Stimulated activated CD8-positive, alpha-beta memory T cell treated with anti-CD3 and anti-CD28 coated beads, Interleukin-7, amount 100 ng/mL, for 1 hour (primary cell): Measurements from ENCODE around the gene GTF2A1.
A peak's percentile ranks its signal among the peaks of the same experiment; 100 is the strongest.
"Not testable (repeated sequence)": the region's sequence is repeated elsewhere in the genome, so short reads cannot be mapped to it uniquely, and the experiment has no call there.

Experiments used
- DNase-seq, 2 donors: peaks; one replicate each; pipeline ENCODE4 v3.0.0-alpha.2; 2020; ENCODE audit warnings: low read depth in 2 of 2

GTF2A1 gene

DNA sequence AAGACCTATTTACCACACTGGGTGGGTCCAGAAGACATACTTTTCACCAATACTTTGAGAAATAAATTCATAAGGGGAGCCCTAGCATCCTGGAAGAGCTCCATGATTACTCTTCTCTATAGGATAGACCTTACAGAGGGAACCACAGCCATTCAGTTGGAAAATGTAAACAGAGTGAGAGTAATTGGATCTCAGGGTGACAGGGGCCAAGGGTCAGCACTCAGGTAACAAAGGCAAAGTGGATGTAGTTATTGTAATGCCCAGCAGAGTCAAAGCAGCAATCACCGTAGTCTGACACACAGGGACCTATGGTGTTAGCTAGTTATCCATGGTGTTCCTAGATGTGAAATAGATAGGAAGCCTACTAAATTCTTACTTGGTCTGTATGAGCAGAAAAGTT, 10.8 kb upstream of the GTF2A1 start:
- DNase-seq, result no peak

DNA sequence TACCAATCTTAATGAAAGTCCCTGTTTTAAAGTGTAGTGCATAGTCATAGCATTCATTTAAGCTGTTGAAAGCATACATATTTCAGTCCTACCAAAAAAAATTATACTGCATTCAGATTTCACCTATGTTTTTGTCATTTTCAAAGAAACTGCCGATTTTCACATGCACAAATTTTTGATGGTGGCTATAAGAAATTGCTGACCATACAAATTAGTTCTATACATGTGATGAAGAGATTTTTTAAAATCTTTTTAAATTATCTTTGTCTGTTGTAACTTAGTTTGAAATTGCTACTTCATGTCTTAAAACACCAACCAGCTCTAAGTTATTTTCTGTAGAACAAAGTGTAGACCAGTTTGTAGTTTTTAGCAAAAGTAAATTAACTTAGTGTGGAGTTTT, 3.5 kb upstream of the GTF2A1 start:
- DNase-seq, result no peak

- DNase-seq, result not testable (repeated sequence)
Observed at GRCh38 chr14:81223788-81224187, 3.0 kb upstream of the GTF2A1 start.

GRCh38 chr14:81222691-81223090, 1.9 kb upstream of the GTF2A1 start:
- no peak for DNase-seq

DNA sequence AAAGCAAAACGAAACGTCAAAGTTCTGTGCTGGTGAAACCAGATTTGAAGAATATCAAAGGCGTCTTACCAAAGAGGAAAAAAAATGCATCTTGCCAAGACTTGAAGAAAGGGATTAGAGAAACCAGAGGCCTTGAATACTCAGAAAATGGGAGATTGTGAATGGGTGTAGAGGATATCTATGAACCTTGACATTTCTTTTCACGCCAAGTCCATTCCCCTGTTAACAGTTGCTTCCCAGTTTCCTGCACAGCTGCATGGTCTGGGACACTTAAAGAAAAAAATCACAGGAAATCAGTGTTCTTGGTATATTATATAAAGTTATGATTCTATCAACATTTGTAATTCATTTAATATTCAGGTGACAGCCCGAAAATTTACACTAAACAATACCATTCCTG, 1.4 kb upstream of the GTF2A1 start:
- DNase-seq, result no peak

GRCh38 chr14:81221579-81222102, 882 bp upstream of the GTF2A1 start:
- no peak for DNase-seq

- DNase-seq, result no peak
Observed at GRCh38 chr14:81220580-81220829, 254 bp downstream of the GTF2A1 start.

GRCh38 chr14:81219759-81220579, 790 bp downstream of the GTF2A1 start:
- no peak for DNase-seq

GRCh38 chr14:81219210-81219758, 1.5 kb downstream of the GTF2A1 start:
- DNase-seq, result peak; percentile 69

GRCh38 chr14:81211844-81212243, 8.9 kb downstream of the GTF2A1 start:
- no peak for DNase-seq

GRCh38 chr14:81209167-81209836, 11.5 kb downstream of the GTF2A1 start:
- no peak for DNase-seq

DNA sequence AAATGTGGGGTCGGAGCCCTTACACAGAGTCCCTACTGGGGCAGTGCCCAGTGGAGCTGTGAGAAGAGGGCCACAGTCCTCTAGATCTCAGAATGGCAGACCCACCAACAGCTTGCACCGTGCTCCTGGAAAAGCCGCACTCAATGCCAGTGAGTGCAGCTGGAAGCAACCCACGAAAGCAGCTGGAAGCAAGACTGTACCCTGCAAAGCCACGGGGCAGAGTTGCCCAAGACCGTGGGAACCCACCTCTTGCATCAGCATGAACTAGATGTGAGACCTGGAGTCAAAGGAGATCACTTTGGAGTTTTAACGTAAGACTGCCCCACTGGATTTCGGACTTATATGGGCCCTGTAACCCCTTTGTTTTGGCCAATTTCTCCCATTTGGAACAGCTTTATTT, 12.3 kb downstream of the GTF2A1 start:
- no peak for DNase-seq

- DNase-seq, result no peak
Observed at GRCh38 chr14:81206115-81206514, 14.6 kb downstream of the GTF2A1 start.

- DNase-seq, result no peak
Observed at GRCh38 chr14:81205639-81206038, 15.1 kb downstream of the GTF2A1 start.

- no peak for DNase-seq
Observed at GRCh38 chr14:81200054-81200453, 20.7 kb downstream of the GTF2A1 start.

DNA sequence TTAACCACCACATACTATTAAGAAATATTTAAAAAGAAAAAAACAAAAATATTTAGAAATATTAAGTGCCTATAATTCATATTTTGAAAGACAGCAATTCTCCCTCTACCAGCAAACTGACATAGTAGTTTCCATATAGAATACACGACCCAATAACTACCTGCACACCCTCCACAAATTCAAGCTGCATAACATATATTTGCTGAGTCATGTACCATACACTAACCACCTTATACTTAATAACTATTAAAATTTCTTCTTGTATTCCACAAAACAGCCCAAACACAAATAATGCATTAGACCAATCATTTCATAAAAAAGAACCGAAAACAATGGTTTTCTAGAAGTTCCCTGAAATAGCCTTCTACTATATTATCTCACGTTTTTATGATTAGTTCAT, 21.7 kb downstream of the GTF2A1 start:
- DNase-seq, result no peak

DNA sequence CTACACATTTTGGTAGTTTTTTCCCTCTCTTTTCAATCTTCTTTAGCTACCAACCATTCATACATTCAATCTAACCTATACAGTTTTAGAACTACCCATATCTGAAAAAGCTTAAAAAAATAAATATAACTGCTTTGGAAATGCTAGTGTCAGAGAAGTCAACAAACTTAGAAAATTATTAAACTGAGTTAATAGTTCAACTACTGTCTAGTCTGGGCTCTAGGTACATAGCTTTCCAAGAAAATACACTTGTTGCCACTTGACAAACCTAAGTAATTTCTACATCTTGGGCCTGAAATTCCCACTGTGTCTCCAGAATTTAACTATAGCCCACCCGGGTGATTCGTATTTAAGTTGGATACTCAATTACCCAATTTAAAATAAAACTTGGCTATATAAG, 22.1 kb downstream of the GTF2A1 start:
- no peak for DNase-seq

DNA sequence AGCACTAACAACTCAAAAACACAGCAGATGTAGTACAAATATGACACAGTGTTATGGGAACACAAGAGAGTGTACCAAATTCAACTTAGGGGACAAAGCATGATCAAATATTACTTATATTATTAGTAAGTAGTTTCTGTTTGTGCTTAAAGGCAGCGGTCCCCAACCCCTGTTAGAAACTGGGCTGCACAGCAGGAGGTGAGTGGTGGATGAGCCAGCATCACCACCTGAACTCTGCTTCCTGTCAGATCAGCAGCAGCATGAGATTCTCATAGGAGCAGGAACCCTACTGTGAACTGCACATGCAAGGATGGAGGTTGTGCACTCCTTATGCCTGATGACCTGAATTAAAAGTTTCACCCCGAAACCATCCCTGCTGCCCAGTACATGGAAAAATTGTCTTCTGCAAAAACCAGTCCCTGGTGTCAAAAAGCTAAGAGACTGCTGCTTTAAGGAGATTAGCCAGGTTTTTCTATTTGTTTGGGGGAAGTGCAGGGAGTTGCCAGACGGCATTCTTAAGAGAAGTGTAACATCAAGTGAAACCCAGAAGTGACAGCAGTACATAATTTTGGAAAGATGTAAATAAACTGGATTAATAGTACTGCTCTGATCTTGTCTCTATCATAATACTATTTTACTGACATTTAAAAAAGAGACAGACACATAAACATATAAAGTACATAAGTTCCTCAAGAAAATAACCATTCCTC, 26.7 kb downstream of the GTF2A1 start:
- DNase-seq, result no peak

- no peak for DNase-seq
Observed at GRCh38 chr14:81192594-81192993, 28.2 kb downstream of the GTF2A1 start.

GRCh38 chr14:81187832-81188522, 32.8 kb downstream of the GTF2A1 start:
- no peak for DNase-seq

DNA sequence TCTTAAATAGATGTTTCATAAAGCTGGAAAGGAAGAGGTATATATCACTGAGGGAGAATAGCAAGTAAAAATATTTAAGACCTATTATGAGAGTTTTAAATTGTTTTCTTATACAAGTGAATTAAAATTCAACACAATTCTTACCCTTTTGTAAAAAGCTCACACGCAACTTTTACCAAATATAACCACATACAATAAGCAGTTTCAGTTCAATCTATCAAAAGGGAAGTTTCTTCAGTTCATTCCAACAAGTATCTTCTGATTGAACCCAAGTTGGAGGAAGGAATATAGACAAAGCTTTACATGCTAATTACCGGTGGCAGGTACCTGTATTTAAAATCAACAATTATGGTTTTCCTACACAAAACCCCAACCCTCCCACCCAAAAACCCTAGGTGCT, 41.1 kb downstream of the GTF2A1 start:
- no peak for DNase-seq

DNA sequence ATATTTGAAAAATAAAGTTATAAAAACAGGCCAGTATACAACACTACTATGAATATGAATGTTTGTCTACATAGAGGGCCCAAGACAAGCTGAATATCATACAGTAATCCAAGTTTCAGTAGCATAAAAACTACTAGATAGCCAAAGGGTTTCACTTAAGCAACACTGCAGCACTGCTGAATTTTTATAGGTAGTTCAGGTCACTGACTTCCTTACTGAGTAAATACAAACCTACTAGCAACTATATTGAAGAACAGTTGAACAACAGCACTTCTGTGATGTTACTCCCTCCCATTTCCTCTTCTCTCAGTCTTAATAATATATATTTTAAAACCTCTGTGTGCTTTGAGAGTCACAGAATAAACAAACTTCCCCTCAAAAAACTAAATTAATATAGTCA, 42.7 kb downstream of the GTF2A1 start:
- DNase-seq, result no peak
